GM18951 (cell line): Measurements from ENCODE around the gene RCBTB2.

Experiments
- POLR2A ChIP-seq: IDR thresholded peaks from 4 replicates; pipeline ENCODE4 v1.6.1; 2011; ENCODE audit warnings: mild to moderate bottlenecking; ENCODE audit not compliant: insufficient read length, insufficient read depth; ENCODE audit errors: extremely low read depth
- in situ Hi-C: fragments of 300-500 bp; cut with MboI; formaldehyde crosslinking; loops from one replicate; pipeline ENCODE4 v1.12.0; 2022; ENCODE audit warnings: low sequenced_read_pairs, mixed read lengths, inconsistent platforms; ENCODE audit not compliant: unreplicated experiment

Gene RCBTB2

GRCh38 chr13:48534911-48535501 is 2.1 kb upstream of the RCBTB2 start:
- in situ Hi-C loops: no loop called here
- TF ChIP-seq POLR2A: no peak

- in situ Hi-C loops: no loop called here
- TF ChIP-seq POLR2A: no peak
Observed at GRCh38 chr13:48533961-48534600, 1.2 kb upstream of the RCBTB2 start.

- in situ Hi-C loops: no loop called here
Observed at GRCh38 chr13:48532256-48532505, 699 bp downstream of the RCBTB2 start.

DNA sequence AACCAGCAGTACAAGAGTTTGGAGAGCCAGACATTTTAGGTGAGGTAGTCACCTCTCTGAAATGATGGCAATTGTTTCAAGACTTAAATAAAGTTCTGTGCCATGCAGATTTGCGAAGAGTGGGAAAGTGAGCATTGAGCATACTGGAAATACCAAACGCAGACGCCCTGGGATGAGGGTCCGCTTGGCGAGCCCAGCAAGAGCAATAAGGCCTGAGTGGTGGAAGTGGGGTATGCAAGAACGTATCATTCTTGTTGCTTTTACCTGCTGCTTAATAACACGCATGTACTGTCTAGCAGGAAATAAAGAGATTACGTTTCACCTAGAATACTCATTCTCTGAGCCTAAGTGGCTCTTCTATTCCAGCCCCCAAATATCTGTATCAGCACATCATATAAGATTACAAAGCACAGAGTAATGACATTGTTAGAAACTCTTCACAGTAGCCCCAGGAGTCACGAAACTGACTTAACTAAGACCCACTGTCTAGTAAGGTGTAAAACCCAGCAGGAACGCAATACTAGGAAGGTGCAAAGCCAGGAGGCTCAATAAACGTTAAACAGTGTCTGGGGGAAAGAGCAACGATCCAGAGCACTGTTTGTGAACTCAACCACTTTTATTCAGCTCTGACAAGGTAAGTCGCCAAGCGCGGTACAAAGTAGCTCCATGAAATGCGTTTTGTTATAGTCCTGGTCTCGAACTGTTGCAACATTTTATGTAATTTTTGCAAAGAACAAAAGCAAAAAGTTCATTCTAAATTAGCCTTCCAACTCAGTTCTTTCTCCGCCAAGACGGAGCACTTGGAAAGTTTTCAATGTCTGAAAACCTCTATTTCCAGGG is 1.2 kb downstream of the RCBTB2 start:
- peak; percentile 43 for TF ChIP-seq POLR2A
- in situ Hi-C loops: no loop called here

More at GRCh38 chr13:48532256-48532505, 699 bp downstream of the RCBTB2 start:
- no peak for TF ChIP-seq POLR2A

DNA sequence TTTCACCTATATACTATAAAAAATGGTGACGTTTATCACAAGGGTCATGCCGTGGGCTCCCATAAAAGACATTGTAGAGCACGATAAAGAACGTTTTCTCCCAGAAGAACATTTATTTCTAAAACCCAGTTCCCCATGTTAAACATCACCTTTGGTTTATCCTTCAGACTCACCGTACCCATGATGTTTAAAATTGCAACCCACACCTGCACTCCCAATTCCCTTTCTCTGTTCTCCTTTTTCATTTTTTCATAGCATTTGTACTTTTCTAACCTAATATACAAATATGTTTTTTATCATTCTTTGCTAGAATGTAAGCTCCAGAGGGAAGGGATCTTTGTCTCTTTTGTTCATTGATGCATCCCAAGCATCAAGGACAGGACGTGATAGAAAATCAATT is 2.0 kb downstream of the RCBTB2 start:
- TF ChIP-seq POLR2A: no peak
- in situ Hi-C loops: no loop called here

- in situ Hi-C loops: loop anchor here (5.0 kb wide), 1 partner anchor 49 kb away; no protein-coding TSS in a partner anchor
Observed at GRCh38 chr13:48528720-48529119, 4.2 kb downstream of the RCBTB2 start.

DNA sequence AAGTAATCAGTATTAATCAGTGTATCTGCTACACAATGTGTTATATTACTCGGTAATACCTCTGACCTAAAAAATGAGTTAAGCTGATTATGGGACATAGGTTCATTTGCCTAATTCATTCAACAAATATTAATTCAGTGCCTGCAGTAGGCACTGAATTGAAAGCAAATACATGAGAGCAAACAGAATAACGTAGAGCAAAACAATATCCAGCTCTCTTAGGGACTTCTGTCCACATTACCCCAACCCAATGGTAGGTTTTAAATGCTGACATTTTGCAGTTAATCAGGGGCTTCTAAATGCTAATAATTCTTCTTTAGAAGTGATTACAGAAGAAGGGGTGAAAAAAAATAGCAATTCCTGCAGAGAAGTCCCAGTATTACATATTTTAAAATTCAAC is 4.9 kb downstream of the RCBTB2 start:
- in situ Hi-C loops: loop anchor here (5.0 kb wide), 1 partner anchor 49 kb away; no protein-coding TSS in a partner anchor
- no peak for TF ChIP-seq POLR2A

More at GRCh38 chr13:48528720-48529119, 4.2 kb downstream of the RCBTB2 start:
- TF ChIP-seq POLR2A: peak; percentile 24

DNA sequence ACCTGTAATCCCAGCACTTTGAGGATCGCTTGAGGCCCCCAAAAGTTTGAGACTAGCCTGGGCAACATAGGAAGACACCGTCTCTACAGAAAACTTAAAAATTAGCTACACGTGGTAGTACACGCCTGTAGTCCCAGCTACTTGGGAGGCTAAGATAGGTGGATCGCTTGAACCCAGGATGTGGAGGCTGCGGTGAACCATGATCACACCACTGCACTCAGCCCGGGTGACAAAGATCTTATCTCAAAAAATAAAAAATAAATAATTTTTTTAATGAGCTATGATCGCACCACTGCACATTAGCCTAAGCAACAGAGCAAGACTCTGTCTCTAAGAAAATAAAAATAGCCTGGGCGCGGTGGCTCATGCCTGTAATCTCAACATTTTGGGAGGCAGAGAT is 6.6 kb downstream of the RCBTB2 start:
- in situ Hi-C loops: loop anchor here (5.0 kb wide), 1 partner anchor 51 kb away; no protein-coding TSS in a partner anchor
- TF ChIP-seq POLR2A: no peak

GRCh38 chr13:48518083-48518482 is 14.8 kb downstream of the RCBTB2 start:
- in situ Hi-C loops: no loop called here
- no peak for TF ChIP-seq POLR2A

- in situ Hi-C loops: no loop called here
- TF ChIP-seq POLR2A: no peak
Observed at GRCh38 chr13:48515732-48516131, 17.1 kb downstream of the RCBTB2 start.

DNA sequence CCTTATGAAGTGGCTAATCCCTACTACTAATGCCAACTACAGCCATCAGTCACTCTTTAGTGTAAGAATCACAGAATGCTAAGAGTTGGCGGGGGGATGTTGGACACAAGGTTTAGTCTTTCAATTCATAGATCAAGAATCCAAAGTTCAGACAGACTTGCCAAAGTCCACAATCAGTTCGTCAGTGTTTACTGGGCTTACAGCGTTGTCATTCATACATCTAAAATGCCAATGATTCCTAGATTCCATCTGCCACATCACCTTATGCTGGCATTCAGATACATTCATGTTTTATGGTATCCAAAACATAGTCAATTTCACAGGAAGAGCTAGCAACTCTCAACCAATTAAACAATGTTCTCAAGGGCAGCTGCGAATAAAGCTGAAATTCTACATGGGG is 18.1 kb downstream of the RCBTB2 start:
- TF ChIP-seq POLR2A: no peak
- in situ Hi-C loops: no loop called here

GRCh38 chr13:48511621-48512230 is 21.2 kb downstream of the RCBTB2 start:
- no peak for TF ChIP-seq POLR2A
- in situ Hi-C loops: no loop called here

DNA sequence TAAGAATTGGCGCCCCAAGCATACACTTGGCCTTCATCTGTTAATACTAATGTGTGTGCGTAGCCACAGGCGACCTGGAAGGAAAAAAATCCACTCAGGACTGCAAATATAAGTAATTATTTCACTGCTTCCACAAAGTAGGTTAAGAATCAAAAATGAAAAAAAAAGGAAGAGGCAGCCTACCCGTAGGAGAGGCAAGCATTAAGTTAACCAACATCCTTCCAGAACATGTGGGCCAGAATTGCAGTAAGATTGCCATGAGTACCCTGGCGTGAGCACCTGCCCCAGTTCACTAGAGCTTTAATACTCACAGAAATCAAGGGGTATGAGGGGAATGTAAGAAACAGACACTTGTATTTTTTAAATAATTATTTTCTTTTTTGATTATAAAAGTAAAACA is 22.2 kb downstream of the RCBTB2 start:
- in situ Hi-C loops: no loop called here
- TF ChIP-seq POLR2A: no peak
